PC-9 (cell line): ENCODE data around the gene DLG2.

ENCODE experiments used
- EZH2 ChIP-seq: fragments of 200-600 bp; sonication (generic); IDR thresholded peaks from 2 replicates; pipeline ENCODE4 v1.8.0; 2017; ENCODE audit warnings: antibody characterized with exemption, low read depth
- TF ChIP-seq, protein P1 (sequence below): fragments of 200-600 bp; sonication (generic); conservative IDR thresholded peaks from 2 replicates; pipeline ENCODE4 v1.6.1; 2017; ENCODE audit warnings: mixed run types, antibody characterized with exemption, mild to moderate bottlenecking, moderate library complexity

DNA sequence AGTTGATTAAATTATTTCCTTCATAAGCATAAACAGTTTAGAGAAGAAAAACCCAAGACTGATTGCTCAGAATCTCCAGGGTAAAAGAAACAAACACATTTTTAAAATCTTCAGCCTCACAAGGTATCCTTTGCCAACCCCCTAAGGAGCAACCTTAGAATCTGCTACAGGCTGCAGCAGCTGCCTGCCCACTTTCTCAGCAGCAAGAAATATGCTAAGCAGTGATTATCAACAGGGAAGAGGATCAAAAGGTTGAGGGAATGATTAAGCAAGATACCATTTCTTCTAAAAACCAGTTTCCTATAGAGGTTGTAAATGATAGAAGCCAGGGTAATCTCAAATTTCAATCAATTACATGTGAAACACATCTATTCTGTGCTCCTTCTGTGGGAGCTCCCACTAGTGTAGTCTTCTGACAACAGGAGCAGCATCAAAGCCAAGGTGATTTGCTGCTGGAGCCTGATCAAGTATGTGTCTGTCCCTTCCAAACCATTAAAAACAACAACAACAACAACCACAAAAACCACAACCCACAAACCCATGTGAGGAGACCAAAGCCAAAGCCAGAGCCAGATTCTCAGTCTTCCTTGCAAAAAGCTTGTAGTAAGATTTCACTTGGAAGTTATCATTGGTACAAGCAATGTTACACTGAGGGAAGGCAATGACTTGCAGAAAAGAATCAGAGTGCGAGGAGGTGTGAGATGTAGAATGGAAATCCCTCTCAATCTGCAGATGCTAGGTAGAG is 761.2 kb downstream of the DLG2 start:
- TF ChIP-seq, protein P1, sequence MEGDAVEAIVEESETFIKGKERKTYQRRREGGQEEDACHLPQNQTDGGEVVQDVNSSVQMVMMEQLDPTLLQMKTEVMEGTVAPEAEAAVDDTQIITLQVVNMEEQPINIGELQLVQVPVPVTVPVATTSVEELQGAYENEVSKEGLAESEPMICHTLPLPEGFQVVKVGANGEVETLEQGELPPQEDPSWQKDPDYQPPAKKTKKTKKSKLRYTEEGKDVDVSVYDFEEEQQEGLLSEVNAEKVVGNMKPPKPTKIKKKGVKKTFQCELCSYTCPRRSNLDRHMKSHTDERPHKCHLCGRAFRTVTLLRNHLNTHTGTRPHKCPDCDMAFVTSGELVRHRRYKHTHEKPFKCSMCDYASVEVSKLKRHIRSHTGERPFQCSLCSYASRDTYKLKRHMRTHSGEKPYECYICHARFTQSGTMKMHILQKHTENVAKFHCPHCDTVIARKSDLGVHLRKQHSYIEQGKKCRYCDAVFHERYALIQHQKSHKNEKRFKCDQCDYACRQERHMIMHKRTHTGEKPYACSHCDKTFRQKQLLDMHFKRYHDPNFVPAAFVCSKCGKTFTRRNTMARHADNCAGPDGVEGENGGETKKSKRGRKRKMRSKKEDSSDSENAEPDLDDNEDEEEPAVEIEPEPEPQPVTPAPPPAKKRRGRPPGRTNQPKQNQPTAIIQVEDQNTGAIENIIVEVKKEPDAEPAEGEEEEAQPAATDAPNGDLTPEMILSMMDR = no peak
- TF ChIP-seq EZH2 = no peak
